LNCAP (cell line): ENCODE measurements around the gene FOXP1.

Experiments
- TF ChIP-seq, protein P1 (sequence below): fragments of 450-650 bp; IDR thresholded peaks from 2 replicates; pipeline ENCODE4 v1.5.1; 2017; ENCODE audit warnings: mild to moderate bottlenecking

The FOXP1 gene

GRCh38 chr3:71210257-71211007, 373.1 kb downstream of the FOXP1 start:
- TF ChIP-seq, protein P1, sequence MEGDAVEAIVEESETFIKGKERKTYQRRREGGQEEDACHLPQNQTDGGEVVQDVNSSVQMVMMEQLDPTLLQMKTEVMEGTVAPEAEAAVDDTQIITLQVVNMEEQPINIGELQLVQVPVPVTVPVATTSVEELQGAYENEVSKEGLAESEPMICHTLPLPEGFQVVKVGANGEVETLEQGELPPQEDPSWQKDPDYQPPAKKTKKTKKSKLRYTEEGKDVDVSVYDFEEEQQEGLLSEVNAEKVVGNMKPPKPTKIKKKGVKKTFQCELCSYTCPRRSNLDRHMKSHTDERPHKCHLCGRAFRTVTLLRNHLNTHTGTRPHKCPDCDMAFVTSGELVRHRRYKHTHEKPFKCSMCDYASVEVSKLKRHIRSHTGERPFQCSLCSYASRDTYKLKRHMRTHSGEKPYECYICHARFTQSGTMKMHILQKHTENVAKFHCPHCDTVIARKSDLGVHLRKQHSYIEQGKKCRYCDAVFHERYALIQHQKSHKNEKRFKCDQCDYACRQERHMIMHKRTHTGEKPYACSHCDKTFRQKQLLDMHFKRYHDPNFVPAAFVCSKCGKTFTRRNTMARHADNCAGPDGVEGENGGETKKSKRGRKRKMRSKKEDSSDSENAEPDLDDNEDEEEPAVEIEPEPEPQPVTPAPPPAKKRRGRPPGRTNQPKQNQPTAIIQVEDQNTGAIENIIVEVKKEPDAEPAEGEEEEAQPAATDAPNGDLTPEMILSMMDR = no peak

DNA sequence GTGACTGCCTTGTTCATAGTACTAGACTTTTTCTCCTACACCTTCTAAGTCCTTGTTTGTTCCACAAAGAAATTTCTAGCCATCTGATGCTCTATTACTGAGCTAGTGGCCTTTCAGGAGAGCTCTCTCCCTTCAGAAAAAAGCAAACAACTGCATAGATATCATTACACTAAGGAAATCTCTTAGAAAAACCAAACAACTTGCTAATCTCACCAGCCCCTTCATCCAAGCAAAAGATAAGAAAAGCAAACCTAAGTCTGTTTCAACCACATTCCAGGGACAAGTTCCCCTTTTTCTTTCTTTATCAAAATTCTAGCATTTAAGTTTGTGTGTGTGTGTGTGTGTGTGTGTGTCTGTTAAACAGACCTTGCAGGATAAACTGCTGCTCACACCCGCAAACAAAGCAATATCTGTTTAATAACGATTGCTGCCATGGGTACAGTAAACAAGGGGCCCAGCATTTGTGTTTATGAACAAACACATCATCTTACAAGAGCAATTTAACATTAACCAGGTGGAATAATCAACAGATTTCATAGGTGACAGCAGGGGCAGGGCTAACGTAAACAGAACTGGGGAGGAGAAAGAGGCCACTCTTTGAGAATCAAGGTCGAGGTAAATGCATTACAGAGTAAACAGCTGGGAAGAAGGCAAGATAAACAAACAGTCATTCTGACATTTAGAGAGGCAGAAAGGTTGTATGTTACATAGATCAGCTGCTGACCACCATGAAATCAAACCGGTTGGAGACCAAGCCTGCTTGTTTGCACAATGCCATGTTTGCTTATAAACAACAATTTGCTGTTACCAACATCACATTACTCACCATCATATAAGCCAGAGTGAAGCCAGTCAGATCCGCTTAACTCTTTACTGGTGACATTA, 375.1 kb downstream of the FOXP1 start:
- TF ChIP-seq, protein P1 = no peak

- TF ChIP-seq, protein P1 = no peak
Observed at GRCh38 chr3:71207632-71208031, 375.9 kb downstream of the FOXP1 start.

GRCh38 chr3:71206305-71207165, 377.0 kb downstream of the FOXP1 start:
- TF ChIP-seq, protein P1 = no peak

DNA sequence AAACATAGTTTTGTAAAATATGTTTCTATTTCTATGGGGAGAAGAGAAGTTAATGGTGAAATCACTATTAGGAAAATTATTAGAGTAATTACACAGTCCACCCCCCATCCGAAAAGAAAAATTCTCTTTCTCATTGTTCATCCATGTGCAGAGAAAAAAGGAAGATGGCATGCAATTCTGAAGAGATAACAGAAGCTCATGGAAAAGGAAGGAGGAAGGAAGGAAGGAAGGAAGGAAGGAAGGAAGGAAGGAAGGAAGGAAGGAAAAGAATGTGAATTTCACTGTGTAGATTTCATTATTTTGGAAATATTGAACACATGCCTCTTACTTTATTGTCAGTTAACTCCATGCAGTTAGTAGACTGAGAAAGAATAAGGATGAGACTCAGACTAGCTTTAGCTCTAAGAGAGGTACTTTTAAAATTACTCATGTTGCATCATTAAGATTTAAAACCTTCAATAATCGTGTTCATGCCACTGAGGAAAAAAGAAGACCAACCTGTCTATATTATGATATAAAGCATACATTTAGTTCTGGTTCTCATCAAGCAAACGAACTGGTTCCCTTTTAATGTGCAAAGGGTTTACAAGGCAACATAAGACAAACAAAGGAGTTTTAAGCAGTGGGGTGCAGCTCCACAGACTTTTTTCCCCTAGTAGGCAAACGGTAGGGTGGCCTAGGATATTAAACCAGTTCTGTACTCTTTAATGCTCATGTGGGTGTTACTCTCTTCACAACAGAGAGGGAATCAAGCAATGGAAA, 379.6 kb downstream of the FOXP1 start:
- TF ChIP-seq, protein P1 = no peak

DNA sequence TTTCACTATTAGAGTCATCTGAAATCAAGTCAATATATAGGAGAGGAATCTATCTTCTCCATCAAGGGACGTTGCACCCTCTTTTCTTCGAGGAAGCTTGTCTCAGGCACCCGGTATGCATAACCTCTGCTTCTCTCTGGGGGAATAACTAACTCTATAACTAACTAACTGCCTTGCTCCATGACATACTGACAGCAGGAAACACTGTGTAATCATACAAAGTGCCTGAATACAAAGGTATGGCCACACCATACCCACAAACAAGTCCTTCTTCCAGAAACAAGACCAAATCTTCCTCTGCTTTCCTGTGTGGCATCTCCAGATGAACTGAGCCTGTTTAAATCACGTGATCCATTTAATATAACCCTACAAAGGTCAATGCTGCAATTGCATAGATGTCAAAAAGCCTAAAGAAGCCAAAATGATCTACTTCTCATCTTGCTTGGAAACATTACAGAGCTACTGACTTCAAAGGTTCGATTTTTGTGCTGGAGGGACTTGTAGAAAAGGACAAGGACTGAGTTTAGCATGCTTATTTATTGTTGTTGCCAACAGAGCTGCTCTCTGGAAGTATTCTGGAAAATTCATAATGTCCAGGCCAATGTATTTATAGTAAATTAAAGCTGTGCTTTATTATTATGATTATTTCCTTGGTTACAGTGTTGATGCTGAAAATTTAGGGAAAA, 380.5 kb downstream of the FOXP1 start:
- TF ChIP-seq, protein P1 = no peak
